ENCODE measurements around the gene CTPS1. TPM values are rescaled to one million over a fixed set of nuclear protein-coding genes. Genes with fewer than 3 reads are reported as not detected.
A peak's percentile ranks its signal among the peaks of the same experiment; 100 is the strongest.

Gene CTPS1
- total RNA-seq, 1 experiment from 2014 or later: 63.1 TPM

- no peak for TF ChIP-seq CTCF (IDR thresholded peaks at IDR 0.05; ENCODE audit: insufficient read depth in 1 of 2, low read depth in 1 of 2, low read length in 1 of 2, severe bottlenecking in 1 of 2, unreplicated experiment in 1 of 2)
- Histone ChIP-seq H3K9me3 (no peaks in the 10 kb centered on the region), H3K27me3 (replicated peaks; ENCODE audit: control insufficient read depth, insufficient read depth, low read length) (no peaks in the 10 kb centered on the region), H3K4me1 (peaks cover 48% of the 10 kb centered on the region), H3K36me3 (ENCODE audit: control insufficient read depth, insufficient read depth, low read length) (no peaks in the 10 kb centered on the region; the same call in 1 of the 2 replicates), H3K4me3 (ENCODE audit: low read depth, low read length) (no peak overlapping the region)
- H3K27me3 Mint-ChIP-seq (ENCODE audit: insufficient read depth, unreplicated experiment): no peaks in the 10 kb centered on the region
- DNase-seq: no peak
- POLR2A ChIA-PET: no interaction called here
- CTCF ChIA-PET: no interaction called here
- H3K27ac Mint-ChIP-seq (ENCODE audit: unreplicated experiment): peak overlapping the region; percentile 80
- peaks cover 78% of the 10 kb centered on the region for H3K36me3 Mint-ChIP-seq (ENCODE audit: insufficient read depth, unreplicated experiment)
- BruUV-seq (replicated peaks): no TSS peak
- peak overlapping the region; percentile 12 for H3K4me3 Mint-ChIP-seq (ENCODE audit: unreplicated experiment)
- intact Hi-C loops (cut with micrococcal nuclease; ENCODE audit: unreplicated experiment): no loop called here
- peaks cover 15% of the 10 kb centered on the region for H3K4me1 Mint-ChIP-seq (ENCODE audit: low read depth, unreplicated experiment)
- H3K9me3 Mint-ChIP-seq (ENCODE audit: unreplicated experiment): no peaks in the 10 kb centered on the region
These were observed 6.9 kb downstream of the CTPS1 start for GRCh38 chr1:40986328-40986783.

DNA sequence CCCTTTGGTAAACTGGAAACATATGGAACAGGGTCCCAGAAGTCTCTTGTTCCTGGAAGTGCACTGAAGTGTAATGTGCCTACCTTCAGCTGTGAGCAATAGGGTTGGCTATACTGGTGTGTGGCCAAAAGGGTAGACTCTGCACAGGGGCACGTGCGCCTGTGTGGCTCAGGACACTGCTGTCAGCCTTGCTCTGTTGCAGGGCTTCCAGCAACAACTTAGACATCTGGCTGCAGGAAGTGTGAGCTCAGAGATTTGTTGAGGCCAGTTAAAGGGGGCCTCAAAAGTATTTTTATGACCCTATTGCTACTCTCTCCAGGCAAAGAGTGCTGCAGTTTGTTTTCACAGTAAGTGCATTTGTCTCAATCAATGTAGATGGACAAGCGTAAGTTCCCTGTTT, 7.5 kb downstream of the CTPS1 start:
- peaks cover 42% of the 10 kb centered on the region for H3K4me1 ChIP-seq
- H3K9me3 ChIP-seq: no peaks in the 10 kb centered on the region
- no peaks in the 10 kb centered on the region; the same call in 1 of the 2 replicates for H3K36me3 ChIP-seq (ENCODE audit: control insufficient read depth, insufficient read depth, low read length)
- Mint-ChIP-seq H3K36me3 (ENCODE audit: insufficient read depth, unreplicated experiment) (peaks cover 84% of the 10 kb centered on the region), H3K9me3 (ENCODE audit: unreplicated experiment) (no peaks in the 10 kb centered on the region), H3K27ac (ENCODE audit: unreplicated experiment) (no peak overlapping the region), H3K4me3 (ENCODE audit: unreplicated experiment) (no peak overlapping the region), H3K4me1 (ENCODE audit: low read depth, unreplicated experiment) (peaks cover 12% of the 10 kb centered on the region), H3K27me3 (ENCODE audit: insufficient read depth, unreplicated experiment) (no peaks in the 10 kb centered on the region)
- POLR2A ChIA-PET: no interaction called here
- no peaks in the 10 kb centered on the region for H3K27me3 ChIP-seq (replicated peaks; ENCODE audit: control insufficient read depth, insufficient read depth, low read length)
- no peak for DNase-seq
- no TSS peak for BruUV-seq (replicated peaks)
- intact Hi-C loops (cut with micrococcal nuclease; ENCODE audit: unreplicated experiment): no loop called here
- no peak for TF ChIP-seq CTCF (IDR thresholded peaks at IDR 0.05; ENCODE audit: insufficient read depth in 1 of 2, low read depth in 1 of 2, low read length in 1 of 2, severe bottlenecking in 1 of 2, unreplicated experiment in 1 of 2)
- no peak overlapping the region for H3K4me3 ChIP-seq (ENCODE audit: low read depth, low read length)
- CTCF ChIA-PET: no interaction called here

- H3K27me3 Mint-ChIP-seq (ENCODE audit: insufficient read depth, unreplicated experiment): no peaks in the 10 kb centered on the region
- H3K9me3 Mint-ChIP-seq (ENCODE audit: unreplicated experiment): no peaks in the 10 kb centered on the region
- DNase-seq: peak in 1 of 2 experiments; percentile 22
- H3K27ac Mint-ChIP-seq (ENCODE audit: unreplicated experiment): no peak overlapping the region
- BruUV-seq (replicated peaks): no TSS peak
- intact Hi-C loops (cut with micrococcal nuclease; ENCODE audit: unreplicated experiment): no loop called here
- ChIA-PET CTCF (no interaction called here), POLR2A (no interaction called here)
- Histone ChIP-seq H3K36me3 (ENCODE audit: control insufficient read depth, insufficient read depth, low read length) (no peaks in the 10 kb centered on the region; the same call in 1 of the 2 replicates), H3K27me3 (replicated peaks; ENCODE audit: control insufficient read depth, insufficient read depth, low read length) (no peaks in the 10 kb centered on the region), H3K4me3 (ENCODE audit: low read depth, low read length) (no peak overlapping the region), H3K9me3 (no peaks in the 10 kb centered on the region), H3K4me1 (peaks cover 37% of the 10 kb centered on the region)
- no peak overlapping the region for H3K4me3 Mint-ChIP-seq (ENCODE audit: unreplicated experiment)
- peaks cover 91% of the 10 kb centered on the region for H3K36me3 Mint-ChIP-seq (ENCODE audit: insufficient read depth, unreplicated experiment)
- peaks cover 7% of the 10 kb centered on the region for H3K4me1 Mint-ChIP-seq (ENCODE audit: low read depth, unreplicated experiment)
- TF ChIP-seq CTCF (IDR thresholded peaks at IDR 0.05; ENCODE audit: insufficient read depth in 1 of 2, low read depth in 1 of 2, low read length in 1 of 2, severe bottlenecking in 1 of 2, unreplicated experiment in 1 of 2): no peak
These were observed 8.2 kb downstream of the CTPS1 start for GRCh38 chr1:40987439-40988276.

Measured in Caco-2 (cell line).